ENCODE measurements around the gene PSMD13.
"Not testable (repeated sequence)": the region's sequence is repeated elsewhere in the genome, so short reads cannot be mapped to it uniquely, and the experiment has no call there.

The PSMD13 gene

DNA sequence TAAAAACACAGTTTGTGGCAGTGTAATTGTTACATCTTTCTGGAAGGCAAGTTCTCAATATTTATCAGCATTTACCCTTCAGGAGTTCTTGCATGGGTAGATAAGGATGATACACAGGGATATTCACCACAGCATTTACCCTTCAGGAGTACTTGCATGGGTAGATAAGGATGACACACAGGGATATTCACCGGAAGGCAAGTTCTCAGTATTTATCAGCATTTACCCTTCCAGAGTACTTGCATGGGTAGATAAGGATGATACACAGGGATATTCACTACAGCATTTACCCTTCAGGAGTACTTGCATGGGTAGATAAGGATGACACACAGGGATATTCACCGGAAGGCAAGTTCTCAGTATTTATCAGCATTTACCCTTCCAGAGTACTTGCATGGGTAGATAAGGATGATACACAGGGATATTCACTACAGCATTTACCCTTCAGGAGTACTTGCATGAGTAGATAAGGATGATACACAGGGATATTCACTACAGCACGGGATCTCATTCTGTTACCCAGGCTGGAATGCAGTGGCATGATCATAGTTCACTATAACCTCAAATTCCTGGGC is 16.0 kb upstream of the PSMD13 start:
- not testable (repeated sequence) for DNase-seq

DNA sequence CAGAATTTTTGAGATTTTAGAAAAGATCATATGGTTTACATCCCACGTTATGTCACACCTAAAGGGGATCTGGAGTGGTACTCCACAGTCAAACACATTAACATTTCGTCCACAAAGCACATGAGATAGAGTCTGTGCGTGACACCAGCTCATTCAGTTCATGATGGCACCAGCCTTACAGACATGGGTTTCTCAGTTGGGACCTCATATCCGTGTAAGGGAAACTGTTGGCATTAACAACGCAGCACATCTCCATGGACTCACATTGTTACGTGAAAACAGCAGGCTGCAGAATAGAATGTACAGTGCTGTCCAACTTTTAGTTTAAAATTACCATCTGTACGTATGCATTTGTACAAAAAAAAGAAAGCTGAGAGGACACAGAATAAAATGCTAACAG is 15.2 kb upstream of the PSMD13 start:
- no peak for DNase-seq

DNA sequence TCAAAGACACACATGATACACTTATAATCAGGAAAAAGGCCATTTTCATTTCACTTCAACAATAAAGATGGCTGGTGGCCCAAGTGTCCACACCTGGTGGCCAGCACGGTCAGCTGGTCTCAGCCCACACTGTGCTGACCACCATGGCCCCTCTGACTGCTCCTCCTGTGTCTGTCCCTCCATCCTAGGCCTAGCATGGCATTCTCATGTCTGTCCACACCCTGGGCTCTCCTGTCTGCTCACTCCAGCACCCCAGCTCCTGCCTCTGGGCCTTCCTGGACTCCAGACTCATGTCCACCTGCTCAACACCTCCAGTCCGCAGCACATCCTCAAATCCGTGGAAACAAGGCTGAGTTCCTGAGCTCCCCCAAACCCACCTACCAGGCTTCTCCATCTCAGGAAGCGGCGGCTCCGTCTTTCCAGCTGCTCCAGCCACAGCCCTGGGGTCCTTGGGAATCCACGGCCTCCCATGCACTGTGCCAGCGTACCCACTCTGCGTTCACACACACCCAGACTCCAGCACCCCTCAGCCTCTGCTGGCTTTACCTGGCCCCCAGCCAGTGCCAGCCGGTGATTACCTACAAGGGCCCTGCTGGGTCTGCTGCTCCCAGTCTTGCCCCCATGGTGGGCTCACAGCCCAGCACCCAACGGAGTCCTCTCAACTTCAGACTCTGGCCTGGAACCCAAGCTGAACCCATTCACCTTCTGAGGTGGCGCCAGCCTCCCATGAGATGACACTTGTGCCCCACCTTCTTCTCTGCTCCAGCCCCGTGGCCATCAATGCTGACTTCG is 14.6 kb upstream of the PSMD13 start:
- no peak for DNase-seq

DNA sequence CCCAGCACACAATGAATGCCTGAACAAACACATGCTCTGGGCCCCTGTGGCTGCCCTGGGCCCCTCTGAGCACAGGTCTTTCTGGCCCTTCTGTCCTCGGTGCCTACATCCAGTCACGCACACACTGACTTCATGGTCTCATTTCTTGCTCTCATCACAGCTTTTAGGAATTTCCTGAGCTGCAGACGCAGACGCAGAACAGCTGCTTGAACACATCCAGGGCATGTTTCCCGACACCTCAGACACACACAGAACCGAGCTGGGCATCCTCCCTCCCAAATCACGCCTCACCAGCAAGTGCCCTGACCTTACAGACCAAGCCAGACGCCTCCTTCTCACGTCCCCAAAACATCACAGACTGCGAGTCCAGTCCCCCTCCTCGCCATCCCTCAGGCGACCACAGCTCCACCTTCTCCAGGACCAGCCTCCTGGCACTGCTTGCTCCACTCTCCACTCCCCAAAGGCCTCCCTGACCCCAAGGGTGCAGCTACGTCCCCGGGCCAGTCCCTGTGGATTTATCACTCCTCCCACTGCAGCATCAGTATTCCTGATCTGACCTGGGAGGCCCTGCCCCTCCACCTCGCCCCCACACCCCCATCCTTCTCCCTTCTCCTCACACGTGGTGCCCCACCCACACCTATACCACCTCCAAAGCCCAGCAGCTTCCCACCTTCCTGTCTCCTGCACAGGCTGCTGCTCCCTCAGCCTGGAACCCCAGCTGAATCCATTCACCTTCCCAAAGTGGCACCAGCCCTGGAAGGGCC is 13.6 kb upstream of the PSMD13 start:
- no peak for DNase-seq

DNA sequence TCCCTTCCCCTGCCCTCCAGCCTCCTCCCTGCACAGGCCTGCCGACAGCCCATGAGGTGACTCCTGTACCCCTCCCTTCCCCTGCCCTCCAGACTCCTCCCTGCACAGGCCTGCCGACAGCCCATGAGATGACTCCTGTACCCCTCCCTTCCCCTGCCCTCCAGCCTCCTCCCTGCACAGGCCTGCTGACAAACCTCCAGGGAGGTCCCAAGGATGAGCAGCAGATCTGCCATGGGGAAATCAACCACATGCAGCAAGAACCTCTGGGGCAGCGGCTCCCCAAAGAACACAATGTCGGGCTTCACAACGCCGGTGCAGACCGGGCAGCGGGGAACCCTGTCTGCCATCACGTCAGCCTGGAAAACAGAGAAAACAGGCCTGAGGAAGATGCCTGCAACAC is 12.9 kb upstream of the PSMD13 start:
- no peak for DNase-seq

DNA sequence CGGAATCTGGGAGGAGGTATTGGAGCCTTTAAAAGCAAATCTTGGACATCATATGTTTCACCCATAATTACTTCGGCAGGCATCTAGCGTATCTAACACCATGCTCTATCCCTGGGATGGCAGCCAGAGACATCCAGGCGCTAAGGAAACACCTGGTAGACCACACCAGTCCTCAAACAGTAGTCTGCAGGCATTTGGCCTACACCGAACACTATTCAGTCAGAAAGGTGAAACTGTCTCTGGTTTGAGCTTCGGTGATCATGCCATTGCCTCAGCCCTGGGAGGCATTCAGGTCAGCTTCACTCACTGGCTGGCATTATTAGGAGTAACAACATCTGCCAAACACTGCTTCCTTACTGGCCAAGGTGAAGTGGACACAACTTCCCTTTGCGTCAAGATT is 12.4 kb upstream of the PSMD13 start:
- no peak for DNase-seq

DNA sequence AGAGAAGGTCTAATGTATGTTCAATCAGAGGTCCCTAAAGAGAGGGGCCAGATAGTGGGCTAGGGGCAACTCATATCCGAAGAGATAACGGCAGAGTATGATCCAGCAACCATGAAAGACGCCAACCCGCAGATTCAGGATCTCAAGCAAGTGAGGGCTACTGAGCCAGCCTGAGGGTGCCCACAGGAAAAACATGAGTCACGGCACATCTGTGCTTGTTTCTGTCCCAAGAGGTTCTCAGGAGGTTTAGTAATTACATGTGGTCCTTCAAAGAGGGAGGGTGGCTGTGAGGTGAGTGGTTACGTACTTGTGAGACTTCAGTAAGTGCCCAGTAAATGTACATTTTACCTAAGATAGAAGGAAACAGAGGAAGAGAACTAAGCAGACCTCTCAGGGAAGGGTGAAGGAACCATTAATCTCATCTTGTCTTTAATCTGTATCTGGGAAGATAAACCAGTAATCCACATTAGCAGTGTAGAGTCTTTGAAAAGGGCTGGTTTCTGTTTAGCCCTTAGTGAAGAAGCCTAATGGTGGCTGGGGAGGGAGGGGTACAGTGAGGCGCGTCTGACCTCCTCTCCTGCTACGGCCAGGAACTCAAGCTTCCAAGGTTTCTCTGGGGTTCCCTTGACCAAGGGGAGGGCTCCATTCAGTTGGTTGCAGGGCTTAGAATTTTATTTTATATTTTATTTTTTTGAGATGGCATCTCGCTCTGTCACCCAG is 10.9 kb upstream of the PSMD13 start:
- DNase-seq: no peak

DNA sequence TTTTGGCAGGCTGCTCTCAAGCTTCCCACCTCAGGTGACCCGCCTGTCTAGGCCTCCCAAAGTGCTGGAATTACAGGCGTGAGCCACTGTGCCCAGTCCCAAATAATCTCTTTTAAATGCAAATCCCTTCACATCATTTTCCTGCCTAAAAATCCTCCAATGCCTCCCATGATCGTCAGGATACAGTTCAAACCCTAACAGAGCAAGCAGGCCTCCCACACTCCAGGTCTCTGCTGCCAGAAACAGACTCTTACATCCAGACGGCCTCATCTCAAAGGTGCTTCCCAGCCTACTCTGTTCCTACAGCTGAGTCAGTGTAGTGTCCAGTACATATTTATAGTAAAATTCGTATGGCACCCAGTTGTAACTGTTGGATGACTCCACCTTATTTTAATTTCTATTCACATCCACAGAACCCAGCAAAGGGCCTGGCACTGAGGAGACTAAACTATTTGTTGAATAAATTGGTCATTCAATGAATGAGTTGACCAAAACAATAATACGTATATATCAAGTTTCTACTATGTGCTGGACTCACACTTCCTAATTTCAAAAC is 8.9 kb upstream of the PSMD13 start:
- DNase-seq: no peak

DNA sequence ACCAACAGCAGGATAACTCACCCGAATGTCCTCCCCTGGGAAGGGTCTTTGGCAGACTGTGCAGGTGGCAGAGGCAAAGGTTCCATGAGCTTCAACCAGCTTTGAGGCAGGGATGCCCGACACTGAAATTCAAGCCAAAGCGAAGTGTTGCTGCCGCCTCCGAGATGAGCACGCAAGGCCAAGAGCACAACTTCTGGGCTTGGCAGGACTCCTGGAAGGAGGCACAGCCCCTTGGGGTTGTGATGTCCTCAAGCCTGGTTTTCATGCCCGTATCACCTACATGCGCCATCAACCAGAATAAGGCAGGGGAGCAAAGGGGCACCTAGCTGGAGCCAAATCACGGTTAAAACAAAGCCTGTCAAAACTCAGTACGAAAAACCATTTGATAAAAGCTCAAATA is 6.3 kb upstream of the PSMD13 start:
- DNase-seq: no peak

DNA sequence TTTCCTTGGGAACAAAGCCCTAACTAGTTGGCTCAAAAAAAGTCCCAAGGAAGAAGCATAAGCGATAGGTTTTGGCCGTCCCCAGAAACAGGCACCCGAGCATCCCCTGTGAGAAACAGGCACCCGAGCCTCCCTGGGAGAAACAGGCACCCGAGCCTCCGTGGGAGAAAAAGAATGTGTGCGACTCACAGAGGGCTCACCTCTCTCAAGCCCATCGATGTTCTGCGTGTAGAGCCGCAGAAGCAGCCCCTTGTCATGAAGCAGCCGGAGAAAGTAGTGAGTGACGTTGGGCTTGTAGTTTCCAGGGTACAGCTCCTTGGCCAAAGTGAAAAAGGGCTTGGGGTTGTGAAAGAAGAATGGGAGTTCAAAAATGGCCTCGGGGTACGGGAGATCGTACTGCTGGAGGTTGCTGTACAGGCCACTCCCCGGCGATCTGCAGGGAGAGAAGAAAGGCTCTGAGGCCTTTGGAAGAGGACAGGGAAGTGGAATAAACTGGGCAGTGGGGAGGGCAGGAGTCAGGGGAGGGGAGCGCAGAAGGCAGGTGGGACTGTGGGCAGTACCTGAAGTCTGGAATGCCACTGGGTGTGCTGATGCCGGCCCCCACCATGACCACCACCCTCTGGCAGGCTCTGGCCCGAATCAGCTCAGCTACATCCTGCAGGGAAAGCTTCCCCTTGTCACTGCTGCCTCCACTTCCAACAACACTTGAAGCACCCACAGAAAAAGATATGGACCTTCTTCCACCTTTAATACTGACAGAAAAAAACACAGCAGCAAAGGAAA is 3.8 kb upstream of the PSMD13 start:
- no peak for DNase-seq

DNA sequence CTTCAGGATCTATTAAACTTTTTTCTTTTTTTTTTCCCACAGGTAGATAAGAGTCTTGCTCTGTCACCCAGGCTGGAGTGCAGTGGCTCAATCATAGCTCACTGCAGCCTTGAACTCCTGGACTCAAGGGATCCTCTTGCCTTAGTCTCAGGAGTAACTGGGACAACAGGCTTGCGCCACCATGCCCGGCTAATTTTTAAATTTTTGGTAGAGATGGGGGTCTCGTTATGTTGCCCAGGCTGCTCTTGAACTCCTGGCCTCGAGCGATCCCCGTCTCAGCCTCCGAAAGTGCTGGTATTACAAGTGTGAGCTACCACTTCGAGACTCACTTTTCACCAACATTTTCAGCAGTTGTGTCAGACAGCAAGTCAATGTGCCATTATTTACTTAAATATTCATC is 1.6 kb upstream of the PSMD13 start:
- no peak for DNase-seq

DNA sequence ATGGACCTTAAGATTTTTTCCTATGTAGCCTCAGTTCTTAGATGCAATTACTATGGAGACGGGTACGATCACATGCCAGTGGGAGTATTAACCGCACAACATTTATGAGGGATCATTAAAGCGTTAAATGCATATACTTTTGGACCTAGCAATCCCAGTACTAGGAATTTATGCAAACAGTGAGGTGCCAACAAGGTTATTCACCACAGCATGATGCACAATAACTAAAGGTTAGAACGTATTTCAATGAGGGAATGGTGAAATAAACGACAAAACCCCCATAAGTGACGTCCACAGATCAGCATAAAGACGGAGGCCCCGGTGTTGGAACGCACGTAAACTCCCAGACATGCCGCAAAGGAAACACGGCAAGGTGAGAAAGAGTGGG is 1.2 kb upstream of the PSMD13 start:
- DNase-seq: peak; percentile 60

DNA sequence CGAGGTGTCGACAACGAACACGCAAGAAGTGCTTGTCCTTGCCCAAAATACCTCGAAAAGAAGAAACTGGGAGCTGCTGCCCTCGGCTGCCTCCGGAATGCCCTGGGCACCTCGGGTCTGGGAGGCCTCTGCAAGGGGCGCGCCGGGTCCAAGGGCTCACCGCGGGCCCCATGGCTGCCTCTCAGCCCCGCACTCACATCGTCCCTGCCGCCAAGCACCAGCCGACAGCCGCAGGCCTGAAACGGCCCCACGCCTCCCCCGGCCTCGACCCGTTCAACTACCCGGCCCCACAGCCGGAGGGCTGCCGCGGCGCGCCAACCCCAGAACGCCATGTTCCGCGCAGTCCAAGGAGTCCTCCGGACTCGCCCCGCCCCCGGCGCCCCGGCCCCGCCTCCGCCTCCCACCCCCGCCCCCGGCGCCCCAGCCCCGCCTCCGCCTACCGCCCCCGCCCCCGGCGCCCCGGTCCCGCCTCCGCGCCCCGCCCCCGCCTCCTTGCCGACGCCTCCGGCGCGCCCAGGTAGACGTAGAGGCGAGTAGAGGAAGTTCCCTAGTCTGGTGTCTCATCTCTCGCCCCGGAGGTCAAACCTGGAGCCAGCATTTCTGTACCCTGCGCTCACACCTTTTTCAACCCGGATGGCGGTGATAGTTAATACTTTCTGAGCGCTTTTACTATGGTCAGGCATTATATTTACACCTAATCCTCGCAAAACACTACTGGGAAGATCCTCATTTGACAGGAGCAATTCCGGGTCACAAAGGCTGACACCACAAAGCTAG is 591 bp upstream of the PSMD13 start, which contains the start of gene SIRT3:
Gene SIRT3 (minus strand): TSS at position 346 of the 777 bp plus-strand sequence. CDS start 14 bp downstream, at position 332.
- DNase-seq: peak; percentile 95

DNA sequence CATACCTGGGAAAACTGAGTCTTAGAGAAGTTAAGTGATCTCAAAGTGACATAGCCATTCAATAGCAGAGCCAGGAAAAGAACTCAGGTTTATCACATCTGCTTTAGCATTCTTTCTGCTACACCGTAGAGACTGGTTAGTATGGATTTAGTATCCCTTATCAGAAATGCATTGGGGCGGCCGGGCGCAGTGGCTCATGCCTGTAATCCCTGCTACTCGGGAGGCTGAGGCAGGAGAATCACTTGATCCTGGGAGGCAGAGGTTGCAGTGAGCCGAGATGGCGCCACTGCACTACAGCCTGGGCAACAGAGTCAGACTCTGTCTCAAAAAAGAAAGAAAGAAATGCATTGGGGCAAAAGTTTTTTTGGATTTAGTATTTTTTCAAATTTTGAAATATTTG is 1.6 kb downstream of the PSMD13 start:
- not testable (repeated sequence) for DNase-seq

DNA sequence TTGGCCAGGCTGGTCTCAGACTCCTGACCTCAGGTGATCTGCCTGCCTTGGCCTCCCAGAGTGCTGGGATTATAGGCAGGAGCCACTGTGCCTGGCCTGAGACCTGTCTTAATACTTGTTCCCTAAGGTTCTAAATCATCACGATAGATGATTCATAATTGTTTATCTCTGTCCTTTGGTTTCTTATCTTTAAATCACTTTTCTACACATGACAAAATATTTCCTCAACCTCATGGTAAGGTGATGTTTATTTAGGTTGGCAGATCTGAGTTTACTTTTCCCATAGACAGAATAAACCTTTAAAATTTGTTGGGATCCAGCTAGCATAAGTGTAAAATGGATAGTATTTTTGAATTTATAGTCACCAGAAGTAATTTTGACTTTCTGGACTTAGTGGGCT is 3.5 kb downstream of the PSMD13 start:
- no peak for DNase-seq

DNA sequence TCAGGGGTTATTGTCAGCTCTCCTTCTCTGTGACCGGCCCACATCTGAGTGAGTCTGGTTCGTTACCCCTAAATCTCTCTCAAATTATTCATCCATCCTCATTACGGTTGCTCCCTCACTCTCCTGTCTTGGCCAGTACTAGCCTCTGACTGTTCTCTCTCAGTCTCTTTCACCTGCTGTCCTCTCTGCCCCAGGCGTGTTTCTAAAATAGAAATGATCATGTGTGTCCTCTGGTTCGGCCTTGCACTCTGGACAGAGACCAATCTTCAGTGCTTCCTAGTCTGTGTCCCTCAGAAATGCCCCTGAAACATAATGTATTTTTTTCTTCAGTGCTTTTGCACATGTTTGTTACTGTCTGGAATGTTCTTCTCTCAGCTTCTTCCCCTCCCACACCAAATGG is 4.9 kb downstream of the PSMD13 start:
- no peak for DNase-seq

DNA sequence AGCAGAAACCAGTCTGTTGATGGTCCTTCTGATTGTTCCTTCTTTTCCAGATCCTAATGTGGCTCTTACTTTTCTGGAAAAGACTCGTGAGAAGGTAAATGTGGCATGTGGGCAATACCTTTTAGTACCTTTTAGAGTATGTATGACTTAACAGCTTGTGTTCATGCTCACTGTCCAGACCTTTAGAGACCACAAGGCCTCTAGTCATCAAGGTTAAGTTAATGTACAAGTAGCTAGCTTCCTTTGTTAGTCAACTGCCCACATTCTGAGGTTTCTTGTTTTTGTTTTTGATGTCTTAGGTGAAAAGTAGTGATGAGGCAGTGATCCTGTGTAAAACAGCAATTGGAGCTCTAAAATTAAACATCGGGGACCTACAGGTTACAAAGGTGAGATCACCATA is 7.6 kb downstream of the PSMD13 start:
- no peak for DNase-seq

DNA sequence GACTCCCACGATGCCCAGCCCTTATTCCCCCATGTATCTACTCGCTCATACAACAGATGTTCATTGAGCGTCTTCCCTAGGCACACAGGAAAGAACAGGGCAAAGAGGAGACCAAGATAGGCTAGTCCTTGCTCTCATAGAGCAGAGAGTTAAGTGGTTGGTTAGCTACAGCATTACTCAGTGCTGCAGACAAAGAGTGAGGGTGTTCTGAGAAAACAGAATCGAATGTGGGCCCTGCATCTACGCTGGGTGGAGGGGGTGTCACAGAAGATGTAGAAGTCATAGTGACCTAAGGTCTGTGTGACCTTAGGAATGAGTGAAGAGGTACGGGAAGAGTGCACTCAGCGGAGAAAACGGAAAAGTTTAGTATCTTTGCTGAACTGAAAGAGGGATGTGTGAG is 12.3 kb downstream of the PSMD13 start:
- no peak for DNase-seq

DNA sequence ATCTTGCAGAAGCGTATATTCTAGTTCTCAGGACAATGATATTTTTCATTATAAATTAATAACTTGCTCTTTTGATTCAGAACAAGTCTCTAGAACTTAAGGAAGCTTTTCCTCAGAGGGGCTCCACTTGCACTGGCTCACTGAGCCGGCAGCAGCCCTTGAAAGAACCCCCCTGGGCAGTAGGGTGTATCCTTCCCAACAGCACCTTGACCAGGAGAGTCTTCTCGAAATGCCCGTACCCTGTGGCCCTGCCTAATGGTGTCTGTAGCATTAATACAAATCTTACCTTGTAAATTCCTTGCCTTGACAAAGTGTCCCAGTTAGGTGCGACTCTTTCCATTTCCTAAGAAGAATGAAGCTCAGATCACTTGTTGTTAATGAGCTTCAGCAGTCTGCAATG is 13.5 kb downstream of the PSMD13 start:
- DNase-seq: no peak

DNA sequence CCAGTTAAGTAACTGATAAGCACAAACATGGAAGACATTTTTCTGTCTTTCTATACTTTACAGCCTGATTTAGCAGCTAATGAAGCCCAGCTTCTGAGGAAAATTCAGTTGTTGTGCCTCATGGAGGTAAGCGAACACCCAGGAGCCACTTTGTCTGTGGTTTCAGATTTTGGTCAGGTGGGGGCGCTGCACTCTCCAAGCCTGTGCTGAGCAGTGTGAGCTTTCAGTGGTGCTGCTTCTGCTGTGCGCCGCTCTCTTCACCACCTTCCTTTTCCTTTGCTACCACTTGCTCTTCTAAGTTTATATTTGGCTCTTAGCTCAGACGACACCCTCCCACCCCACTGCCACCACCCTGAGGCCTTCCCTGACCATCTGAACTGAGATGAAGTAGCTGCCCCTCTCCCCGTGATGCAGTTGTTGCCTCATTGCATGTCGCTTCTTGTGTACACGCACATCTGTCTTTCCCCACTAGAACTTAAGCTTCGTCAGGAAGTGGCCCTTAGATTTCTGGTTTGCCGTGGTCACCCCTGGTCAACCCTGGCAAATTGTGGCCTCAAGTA is 14.0 kb downstream of the PSMD13 start:
- DNase-seq: peak; percentile 42

DNA sequence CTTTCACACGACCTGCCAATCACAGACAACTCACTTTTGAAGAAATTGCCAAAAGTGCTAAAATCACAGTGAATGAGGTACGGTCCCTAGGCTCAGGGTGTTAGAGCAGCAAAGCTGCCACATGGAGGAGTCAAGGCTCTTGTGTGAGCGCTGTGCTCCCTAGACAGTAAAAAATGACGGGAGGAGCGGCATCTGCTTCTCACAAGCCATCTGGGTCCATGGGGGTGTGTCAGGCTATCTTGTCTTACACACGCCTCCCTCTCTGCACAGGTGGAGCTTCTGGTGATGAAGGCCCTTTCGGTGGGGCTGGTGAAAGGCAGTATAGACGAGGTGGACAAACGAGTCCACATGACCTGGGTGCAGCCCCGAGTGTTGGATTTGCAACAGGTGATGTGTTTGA is 14.8 kb downstream of the PSMD13 start:
- no peak for DNase-seq
